Adrenal gland (tissue), 5 donors: ENCODE measurements around the gene TNRC6C.

Experiments used
- POLR2A ChIP-seq, 2 donors: fragments of 450-650 bp; IDR thresholded peaks; one replicate each; pipeline ENCODE4 v1.6.1; 2017; ENCODE audit warnings: antibody characterized with exemption in 2 of 2, mild to moderate bottlenecking in 2 of 2, moderate library complexity in 1 of 2
- TF ChIP-seq, protein P1 (sequence below), 6 experiments: fragments of 450-650 bp in 4 of 6; fragments of 200-600 bp in 2 of 6; sonication (generic) in 1 of 6; IDR thresholded peaks; 1 replicate in 5 of 6; 2 replicates in 1 of 6; pipeline versions ENCODE4 v1.5.1 to v1.8.0; 2016 to 2021; ENCODE audit warnings: antibody characterized with exemption in 6 of 6, mild to moderate bottlenecking in 2 of 6, moderate library complexity in 1 of 6
- donor health status: DM: no; HTN: no; CAD: no.

- TF ChIP-seq, protein P1, sequence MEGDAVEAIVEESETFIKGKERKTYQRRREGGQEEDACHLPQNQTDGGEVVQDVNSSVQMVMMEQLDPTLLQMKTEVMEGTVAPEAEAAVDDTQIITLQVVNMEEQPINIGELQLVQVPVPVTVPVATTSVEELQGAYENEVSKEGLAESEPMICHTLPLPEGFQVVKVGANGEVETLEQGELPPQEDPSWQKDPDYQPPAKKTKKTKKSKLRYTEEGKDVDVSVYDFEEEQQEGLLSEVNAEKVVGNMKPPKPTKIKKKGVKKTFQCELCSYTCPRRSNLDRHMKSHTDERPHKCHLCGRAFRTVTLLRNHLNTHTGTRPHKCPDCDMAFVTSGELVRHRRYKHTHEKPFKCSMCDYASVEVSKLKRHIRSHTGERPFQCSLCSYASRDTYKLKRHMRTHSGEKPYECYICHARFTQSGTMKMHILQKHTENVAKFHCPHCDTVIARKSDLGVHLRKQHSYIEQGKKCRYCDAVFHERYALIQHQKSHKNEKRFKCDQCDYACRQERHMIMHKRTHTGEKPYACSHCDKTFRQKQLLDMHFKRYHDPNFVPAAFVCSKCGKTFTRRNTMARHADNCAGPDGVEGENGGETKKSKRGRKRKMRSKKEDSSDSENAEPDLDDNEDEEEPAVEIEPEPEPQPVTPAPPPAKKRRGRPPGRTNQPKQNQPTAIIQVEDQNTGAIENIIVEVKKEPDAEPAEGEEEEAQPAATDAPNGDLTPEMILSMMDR (IDR thresholded peaks at IDR 0.05): no peak
- no peak for TF ChIP-seq POLR2A (IDR thresholded peaks at IDR 0.05)
These were observed 172.1 kb downstream of the TNRC6C start, which contains the start of gene TMC8 for GRCh38 chr17:78130437-78131101.
